ENCODE results near the gene DAZAP1.

Gene DAZAP1

GRCh38 chr19:1445932-1446712, 38.7 kb downstream of the DAZAP1 start:
- no peak for DNase-seq

DNA sequence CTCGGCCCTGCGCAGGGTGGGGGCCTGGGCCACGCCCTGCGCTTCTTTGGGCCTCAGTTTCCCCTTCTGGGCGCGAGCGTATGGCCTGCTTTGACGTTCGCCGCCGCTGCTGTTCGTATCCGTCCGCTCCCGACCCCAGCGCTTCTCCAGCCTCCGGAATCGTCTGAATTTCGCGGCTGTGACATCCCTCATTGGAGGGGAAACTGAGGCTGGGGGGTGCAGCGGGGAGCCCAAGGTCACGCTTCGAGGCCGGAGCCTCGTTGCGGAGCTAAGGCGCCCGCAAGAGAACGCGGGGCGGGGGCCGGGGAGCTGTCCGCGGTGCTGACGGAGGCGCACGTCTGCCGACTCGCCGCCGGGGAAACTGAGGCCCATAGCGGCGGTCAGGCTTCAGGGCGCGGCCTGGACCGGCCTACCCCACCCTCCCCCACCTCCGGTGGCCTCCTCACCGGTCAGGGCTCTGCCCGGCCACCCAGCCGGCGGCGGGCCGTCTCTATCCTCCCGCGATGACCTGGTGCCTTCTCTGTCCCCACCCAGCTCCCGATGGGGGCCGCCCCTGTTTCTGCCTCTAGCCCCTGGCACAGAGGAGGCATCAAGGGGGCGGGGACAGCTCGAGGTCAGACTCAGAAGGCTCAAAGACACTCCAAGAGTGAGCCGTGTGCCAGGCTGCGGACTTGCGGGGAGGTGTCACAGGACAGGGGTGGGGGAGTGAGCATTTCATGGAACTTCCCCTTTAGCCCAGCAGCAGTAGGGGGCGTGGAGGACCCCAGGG, 39.5 kb downstream of the DAZAP1 start:
- DNase-seq = no peak

DNA sequence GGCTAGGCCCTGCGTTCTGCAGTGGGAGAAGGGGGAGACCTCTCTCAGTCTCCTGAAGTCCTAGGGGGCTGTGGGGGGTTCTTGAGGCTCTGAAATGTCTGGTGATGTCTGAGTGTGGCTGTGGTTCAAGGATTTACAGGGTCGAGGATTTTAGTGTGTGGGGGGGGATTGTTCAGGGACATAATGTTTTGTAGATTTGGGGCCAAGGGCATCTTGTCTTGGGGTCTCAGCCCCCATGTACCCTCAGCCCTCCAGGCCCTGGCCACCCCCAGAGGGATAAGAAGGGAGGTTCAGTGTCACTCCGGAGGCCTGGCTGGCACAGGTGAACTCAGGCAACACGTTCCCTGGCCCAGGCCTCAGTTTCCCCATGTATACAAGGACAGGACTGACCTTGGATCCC, 40.1 kb downstream of the DAZAP1 start:
- no peak for DNase-seq

DNA sequence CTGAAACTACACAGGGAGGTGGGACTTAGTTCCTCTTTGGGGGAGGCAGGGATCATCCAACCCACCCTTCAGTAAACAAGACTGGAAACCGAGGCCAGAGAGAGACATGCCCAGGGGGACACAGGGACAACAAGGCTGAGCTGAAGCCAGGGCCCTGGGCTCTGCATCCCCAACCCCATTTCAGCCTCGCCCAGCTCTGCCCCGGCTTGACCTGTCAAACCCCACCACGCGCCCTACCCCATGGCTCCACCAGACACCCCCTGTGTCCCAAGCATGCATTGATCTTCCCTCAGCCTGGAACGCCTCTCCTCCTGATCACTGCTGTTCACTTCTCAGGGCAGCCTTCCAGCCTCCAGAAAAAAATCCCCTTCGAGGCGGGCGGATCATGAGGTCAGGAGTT, 40.6 kb downstream of the DAZAP1 start:
- DNase-seq = no peak

DNA sequence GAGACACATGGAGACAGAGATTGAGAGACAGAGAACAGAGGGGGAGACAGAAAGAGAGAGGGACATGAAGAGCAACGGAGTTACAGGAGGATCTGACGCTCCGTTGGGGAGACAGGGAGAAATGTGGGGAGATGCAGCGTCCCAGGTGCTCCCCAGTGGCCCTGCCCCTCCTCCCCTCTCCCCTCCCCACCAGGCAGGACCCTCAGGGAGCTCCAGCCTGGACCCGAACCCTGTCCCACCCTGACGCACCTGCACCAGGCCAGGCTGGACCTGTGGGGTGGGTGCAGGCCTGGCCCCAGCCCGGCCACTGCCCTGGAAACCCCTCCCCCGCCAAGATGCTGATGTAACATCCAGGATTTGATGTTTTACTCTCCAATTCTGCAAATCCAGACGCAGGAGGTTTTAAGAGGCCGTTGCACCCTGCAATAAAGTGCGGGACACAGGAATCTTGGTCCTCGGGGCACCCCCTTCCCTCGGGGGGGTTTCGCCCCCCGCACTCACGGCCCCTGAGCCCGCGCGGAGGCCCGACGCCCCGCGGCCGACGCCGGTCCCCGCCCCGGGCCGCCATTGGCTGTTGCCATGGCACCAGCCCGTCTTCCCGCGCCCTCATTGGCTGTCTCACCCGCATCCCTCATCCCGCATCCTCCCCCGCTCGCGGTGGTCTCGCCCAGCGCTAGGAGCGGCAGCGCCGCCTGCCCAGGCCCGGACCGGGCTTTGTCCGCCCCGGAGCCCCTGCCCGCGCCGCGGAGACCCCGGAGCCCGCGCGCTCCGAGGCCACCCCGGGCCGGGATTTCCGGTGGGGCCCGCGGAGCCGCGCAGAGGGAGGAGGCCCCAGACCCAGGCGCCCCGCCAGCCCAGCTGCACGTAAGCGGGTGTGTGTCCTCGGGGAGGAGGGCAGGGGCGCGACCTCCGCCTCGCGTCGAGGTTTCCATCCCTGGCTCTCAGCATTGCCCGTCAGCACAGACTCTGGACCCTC, 42.4 kb downstream of the DAZAP1 start, which contains the start of gene APC2:
Gene APC2 (plus strand): TSS at position 655 of the 976 bp plus-strand sequence. CDS start 2,881 bp downstream, outside the sequence.
- DNase-seq = no peak

DNA sequence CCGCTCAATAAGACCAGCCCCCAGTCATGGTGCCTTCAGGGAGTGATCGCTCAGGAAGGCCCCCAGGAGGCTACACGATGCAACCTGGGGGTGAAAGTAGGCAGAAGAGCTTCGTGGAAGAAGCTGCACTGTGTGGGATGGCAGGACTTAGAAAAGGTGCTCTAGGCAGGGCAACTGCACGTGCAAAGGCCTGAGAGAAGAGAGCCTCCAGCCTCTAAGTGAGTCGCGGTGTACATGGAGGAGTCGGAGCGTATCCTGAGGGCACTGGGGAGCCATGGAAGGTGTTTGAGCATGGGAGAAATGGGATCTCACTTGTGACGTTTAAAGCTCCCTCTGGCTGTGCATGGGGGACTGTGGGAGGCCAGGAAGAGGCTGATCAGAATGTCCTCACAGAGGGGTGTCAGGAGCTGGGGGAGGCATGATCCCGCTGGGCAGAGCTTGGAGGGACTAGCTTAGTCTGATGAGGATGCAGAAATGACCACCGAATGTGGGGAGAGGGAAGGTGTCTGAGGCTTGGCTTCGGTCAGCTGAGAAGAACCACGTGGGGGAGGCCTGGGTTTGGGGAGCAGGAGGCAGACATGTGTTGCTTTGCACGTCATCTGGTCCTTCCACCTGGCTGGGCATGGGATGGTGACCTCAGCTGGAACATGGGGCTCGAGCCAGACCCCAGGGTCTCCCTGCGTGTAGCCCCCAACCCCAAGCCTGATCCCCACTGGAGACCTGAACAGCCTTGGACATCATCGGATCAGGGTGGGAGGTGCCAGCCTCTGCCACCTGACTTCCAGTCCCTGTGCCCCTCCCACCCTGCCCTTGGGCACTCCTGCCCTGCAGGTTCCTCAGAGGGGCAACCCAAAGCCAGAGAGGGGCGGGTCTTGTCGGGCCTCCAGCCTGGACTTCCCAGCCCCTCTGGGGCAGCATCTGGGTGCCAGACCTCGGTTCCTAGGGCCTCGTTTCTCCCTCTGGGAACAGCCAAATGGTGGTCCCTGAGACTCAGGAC, 43.6 kb downstream of the DAZAP1 start:
- DNase-seq = no peak

GRCh38 chr19:1451916-1452801, 44.8 kb downstream of the DAZAP1 start:
- no peak for DNase-seq

DNA sequence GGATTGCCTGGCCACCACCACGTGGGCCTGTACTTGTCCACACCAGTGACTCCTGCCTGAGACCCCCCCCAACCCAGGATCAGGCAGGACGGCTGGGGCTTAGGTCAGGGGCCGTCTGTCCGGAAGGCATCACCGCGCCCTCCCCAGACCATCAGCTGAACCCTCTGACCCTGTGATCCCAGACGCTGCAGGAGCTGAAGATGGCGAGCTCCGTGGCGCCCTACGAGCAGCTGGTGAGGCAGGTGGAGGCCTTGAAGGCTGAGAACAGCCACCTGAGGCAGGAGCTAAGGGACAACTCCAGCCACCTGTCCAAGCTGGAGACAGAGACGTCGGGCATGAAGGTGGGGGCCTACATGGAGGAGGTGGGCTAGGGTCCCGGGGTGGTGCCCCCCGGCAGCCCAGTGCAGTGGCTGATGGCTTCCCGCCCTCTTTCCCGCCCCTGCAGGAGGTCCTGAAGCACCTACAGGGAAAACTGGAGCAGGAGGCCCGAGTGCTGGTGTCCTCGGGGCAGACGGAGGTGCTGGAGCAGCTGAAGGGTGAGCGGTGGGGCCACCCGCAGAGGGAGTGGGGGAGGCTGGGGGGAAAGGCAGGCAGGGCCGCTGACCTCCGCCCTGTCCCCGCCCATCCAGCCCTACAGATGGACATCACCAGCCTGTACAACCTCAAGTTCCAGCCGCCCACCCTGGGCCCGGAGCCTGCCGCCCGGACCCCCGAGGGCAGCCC, 45.6 kb downstream of the DAZAP1 start:
- DNase-seq = no peak

DNA sequence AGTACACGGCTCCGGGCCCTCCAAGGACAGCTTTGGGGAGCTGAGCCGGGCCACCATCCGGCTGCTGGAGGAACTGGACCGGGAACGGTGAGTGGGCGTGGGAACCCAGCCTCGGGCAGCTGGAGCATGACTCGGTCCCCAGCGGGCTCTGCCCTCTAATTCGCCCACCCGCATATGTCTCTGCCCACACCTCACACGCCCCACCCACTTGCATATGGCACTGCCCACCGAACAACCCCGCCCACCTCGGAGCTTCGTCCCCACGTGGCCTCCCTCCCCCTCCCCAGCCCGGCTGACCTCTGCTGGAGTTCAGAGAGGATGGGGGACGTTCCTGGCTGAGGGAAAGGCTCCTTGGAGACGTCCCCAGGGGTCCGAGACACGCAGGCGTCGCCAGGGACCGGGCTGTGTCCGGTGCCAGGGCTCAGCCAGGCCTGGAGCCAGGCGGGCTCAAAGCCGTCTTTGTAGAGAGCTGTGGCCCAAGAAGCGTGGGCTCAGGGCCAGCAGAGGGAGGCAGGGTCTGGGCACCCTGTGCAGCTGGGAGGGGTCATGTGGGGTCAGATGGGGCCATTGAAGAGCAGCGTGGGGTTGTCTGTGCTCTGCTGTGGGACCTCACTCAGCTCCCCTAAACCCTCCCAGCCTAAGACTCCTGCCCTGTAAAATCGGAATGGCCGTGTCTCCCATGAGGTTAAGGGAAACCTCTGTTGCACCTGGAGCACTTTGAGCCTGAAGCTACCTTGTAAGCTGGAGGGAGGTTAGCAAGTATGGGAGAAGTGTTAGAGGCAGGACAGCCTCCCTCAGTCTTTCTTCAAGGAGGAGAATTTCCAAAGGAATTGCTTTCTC, 46.4 kb downstream of the DAZAP1 start:
- DNase-seq = no peak

DNA sequence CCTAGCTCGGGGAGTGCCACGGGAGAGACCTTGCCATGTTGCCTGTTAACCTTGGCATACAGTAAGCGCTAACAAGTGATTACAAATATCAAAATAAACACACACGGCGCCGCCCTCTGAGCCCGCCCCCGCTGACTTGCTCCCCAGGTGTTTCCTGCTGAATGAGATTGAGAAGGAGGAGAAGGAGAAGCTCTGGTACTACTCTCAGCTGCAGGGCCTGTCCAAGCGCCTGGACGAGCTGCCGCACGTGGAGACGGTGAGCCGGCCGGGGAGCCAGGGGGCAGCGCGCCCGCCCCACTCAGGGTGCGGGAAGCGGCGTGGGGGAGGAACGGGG, 47.6 kb downstream of the DAZAP1 start:
- peak; percentile 0 for DNase-seq

GRCh38 chr19:1455336-1456120, 48.1 kb downstream of the DAZAP1 start:
- no peak for DNase-seq

DNA sequence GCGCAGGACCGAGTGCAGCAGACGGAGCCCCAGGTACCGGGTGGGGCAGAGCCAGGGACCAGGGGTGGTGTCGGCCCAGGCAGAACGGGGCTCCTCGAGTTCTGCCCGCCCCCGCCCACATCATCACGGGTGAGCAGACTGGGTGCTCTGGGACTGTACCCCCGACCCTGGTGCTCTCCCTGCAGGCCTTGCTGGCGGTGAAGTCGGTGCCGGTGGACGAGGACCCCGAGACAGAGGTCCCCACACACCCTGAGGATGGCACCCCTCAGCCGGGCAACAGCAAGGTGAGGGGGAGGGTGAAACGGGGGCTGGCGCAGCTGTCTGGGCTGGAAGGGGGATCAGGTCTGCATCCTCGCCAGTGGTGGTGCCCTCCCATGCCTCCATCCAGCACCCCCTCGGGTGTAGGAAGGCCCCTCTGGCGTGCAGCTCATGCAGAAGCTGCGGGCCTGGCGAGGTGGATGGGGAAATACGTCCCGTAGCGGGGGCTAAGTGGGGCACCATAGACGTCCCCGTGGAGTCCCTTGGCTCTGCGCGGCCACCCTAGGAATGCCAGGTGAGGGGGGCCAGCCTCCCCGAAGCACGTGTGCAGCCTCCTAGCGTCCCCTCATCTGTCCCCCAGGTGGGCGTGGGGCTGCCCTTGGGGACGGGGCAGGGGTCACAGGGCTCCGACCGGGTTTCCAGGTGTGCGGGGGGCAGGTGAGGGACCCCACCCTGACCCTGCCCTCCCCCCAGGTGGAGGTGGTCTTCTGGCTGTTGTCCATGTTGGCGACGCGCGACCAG, 48.9 kb downstream of the DAZAP1 start:
- no peak for DNase-seq

DNA sequence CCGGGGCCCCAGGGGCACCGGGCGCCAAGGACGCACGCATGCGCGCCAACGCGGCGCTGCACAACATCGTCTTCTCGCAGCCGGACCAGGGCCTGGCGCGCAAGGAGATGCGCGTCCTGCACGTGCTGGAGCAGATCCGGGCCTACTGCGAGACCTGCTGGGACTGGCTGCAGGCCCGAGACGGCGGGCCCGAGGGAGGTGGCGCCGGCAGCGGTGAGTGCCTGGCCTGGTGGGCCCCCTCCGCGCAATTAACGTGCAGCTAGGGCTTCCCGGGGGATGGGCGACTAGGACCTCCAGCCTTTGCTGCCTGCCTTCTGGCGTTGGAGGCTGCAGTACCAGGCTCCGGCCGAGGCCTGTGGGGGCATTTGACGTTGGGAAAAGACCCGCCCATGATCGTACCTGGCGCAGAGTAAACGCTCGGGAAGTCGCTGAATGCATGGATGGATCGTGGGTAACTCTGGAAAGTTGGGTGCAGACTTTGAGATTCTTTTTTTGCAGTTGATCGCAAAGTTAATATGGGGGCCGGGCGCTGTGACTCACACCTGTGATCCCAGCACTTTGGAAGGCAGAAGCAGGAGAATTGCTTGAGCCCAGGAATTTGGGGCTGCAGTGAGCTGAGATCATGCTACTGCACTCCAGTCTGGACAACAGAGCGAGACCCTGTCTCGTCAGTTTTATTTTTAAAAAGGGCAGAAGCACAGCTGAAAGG, 49.8 kb downstream of the DAZAP1 start:
- DNase-seq = no peak

DNA sequence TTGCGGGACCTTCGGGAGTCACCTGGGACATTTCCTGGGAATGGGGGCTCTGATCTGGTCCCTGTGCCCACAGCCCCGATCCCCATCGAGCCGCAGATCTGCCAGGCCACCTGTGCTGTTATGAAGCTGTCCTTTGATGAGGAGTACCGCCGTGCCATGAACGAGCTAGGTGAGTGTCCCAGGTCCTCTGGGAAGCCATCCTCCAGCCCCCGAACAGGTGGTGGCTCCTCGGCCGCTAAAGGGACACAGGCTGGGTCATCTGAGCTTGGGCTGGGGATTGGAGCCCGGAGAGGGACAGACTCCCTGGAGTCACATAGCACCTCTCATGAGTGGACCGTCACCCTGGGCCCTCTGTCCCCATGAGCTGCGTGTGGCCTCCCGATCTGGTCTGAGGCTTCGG, 50.5 kb downstream of the DAZAP1 start:
- DNase-seq = no peak

DNA sequence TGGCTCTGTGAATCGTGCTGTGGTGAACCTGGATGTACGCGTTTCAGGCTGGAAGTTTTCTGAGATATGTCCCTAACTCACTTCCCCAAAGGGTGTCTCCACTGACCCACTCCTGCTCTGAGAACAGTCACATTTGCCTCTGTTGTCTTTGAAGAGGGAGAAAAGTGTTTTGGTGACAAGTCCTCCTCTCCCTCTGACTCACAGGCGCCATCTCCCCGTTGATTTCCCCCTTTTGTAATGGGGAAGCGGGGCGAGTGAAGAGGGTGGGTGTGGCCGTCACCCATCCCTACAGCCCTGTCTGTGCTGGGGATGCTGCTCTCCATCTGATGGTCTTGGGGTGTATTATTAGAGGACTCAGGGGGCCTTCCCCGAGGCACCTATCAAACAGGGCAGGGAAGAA, 52.1 kb downstream of the DAZAP1 start:
- DNase-seq = no peak

Measured in NCI-H2081 treated with DMSO at 0.1 percent for 48 hours (cell line).